GM12865 (cell line): ENCODE measurements around the gene SVIL.
"Not testable (repeated sequence)": the region's sequence is repeated elsewhere in the genome, so short reads cannot be mapped to it uniquely, and the experiment has no call there.

Source experiments
- DNase-seq: peaks from one replicate; pipeline ENCODE4 v3.0.0; 2010; ENCODE audit warnings: low read depth
- H3K4me3 ChIP-seq: 2 replicates; pipeline ENCODE4 v1.5.1; 2011; ENCODE audit warnings: mild to moderate bottlenecking, low read depth, low read length, control low read depth
- TF ChIP-seq, protein P1 (sequence below): IDR thresholded peaks from 2 replicates; pipeline ENCODE4 v1.5.1; 2011; ENCODE audit warnings: low read length, control low read depth, low read depth, inconsistent platforms; ENCODE audit not compliant: insufficient read depth; ENCODE audit errors: missing control alignments

Gene SVIL

DNA sequence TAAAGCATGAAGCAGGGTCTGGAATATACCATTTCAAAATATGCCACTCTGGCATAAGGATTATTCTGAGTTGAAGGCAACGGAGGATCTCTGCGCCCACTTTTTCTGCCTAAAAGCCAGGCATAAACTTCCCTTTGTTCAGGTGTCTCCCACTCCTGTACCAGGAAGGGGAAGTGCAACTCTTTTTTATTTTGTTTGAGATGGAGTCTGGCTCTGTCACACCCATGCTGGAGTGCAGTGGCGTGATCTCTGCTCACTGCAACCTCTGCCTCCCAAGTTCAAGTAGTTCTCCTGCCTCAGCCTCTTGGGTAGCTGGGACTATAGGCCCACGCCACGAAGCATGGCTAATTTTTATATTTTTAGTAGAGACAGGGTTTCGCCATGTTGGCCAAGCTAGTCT lies 18.2 kb downstream of the SVIL start:
- no peak for DNase-seq
- TF ChIP-seq, protein P1, sequence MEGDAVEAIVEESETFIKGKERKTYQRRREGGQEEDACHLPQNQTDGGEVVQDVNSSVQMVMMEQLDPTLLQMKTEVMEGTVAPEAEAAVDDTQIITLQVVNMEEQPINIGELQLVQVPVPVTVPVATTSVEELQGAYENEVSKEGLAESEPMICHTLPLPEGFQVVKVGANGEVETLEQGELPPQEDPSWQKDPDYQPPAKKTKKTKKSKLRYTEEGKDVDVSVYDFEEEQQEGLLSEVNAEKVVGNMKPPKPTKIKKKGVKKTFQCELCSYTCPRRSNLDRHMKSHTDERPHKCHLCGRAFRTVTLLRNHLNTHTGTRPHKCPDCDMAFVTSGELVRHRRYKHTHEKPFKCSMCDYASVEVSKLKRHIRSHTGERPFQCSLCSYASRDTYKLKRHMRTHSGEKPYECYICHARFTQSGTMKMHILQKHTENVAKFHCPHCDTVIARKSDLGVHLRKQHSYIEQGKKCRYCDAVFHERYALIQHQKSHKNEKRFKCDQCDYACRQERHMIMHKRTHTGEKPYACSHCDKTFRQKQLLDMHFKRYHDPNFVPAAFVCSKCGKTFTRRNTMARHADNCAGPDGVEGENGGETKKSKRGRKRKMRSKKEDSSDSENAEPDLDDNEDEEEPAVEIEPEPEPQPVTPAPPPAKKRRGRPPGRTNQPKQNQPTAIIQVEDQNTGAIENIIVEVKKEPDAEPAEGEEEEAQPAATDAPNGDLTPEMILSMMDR: no peak
- no peak overlapping the region for H3K4me3 ChIP-seq

- DNase-seq: no peak
- no peak overlapping the region for H3K4me3 ChIP-seq
- TF ChIP-seq, protein P1: no peak
Observed at GRCh38 chr10:29615195-29615594, 19.6 kb downstream of the SVIL start.

- not testable (repeated sequence) for DNase-seq, H3K4me3 ChIP-seq
Observed at GRCh38 chr10:29614289-29614688, 20.5 kb downstream of the SVIL start.

- H3K4me3 ChIP-seq: no peak overlapping the region
- DNase-seq: no peak
- TF ChIP-seq, protein P1: no peak
Observed at GRCh38 chr10:29613791-29614190, 21.0 kb downstream of the SVIL start.

- TF ChIP-seq, protein P1: no peak
- no peak for DNase-seq
- no peak overlapping the region for H3K4me3 ChIP-seq
Observed at GRCh38 chr10:29613196-29613595, 21.6 kb downstream of the SVIL start.

GRCh38 chr10:29612657-29613056 lies 22.1 kb downstream of the SVIL start:
- no peak overlapping the region for H3K4me3 ChIP-seq
- DNase-seq: no peak
- TF ChIP-seq, protein P1: no peak

DNA sequence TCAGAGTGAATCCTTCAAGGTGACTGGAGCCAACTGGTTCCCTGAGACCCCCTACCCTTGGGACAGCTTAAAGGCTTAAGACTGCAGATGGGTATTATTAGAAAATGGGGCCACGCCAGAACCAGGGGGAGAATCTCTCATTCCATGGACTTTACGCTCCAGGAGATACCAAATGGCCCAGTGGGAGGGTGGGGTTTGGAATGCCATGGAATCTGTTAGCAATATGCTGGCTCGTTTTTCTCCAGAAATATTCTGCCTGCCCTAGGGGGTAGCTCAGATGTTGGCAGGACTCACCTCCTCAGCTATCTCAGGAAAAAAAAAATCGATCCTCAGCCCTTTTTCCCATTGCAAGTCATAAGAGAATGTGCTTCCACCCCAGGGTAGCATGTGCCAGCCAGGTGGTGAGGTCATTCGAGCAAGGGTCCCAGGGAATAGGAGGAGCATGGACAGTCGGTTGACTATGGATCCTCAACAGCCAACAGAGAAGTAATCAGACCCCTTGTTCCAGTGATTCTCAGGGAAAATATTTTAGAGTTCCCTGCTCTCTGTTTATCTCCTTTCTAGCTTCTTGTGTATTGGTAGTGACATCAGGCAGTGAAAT lies 22.9 kb downstream of the SVIL start:
- no peak overlapping the region for H3K4me3 ChIP-seq
- TF ChIP-seq, protein P1: no peak
- DNase-seq: no peak
